NCI-H2107 treated with DMSO at 0.1 percent for 48 hours (cell line): ENCODE data around the gene SPANXN5.
"Not testable (repeated sequence)": the region's sequence is repeated elsewhere in the genome, so short reads cannot be mapped to it uniquely, and the experiment has no call there.

ENCODE experiments used
- DNase-seq: peaks from one replicate; lab custom pipeline; 2025; ENCODE audit not compliant: unreplicated experiment; lab: John Stamatoyannopoulos, UW

SPANXN5 gene

GRCh38 chrX:52797327-52797726, at the start of gene SPANXN5:
TSS of gene SPANXN5 (minus strand) at chrX:52797427. CDS start at chrX:52797348, 79 bp downstream.
- DNase-seq: not testable (repeated sequence)

GRCh38 chrX:52843619-52844018, 46.4 kb upstream of the SPANXN5 start:
- DNase-seq: not testable (repeated sequence)

GRCh38 chrX:52839137-52839536, 41.9 kb upstream of the SPANXN5 start:
- no peak for DNase-seq

GRCh38 chrX:52830551-52830950, 33.3 kb upstream of the SPANXN5 start:
- no peak for DNase-seq

- no peak for DNase-seq
Measured at GRCh38 chrX:52824608-52825007, 27.4 kb upstream of the SPANXN5 start.

- no peak for DNase-seq
Measured at GRCh38 chrX:52821079-52821760, 24.0 kb upstream of the SPANXN5 start.

GRCh38 chrX:52819788-52820187, 22.6 kb upstream of the SPANXN5 start:
- no peak for DNase-seq

- DNase-seq: no peak
Measured at GRCh38 chrX:52811065-52811625, 13.9 kb upstream of the SPANXN5 start, which contains the start of gene XAGE5. TSS of gene XAGE5 (plus strand) at chrX:52811287. CDS start at chrX:52812567, 1,280 bp downstream.

GRCh38 chrX:52804876-52805275, 7.6 kb upstream of the SPANXN5 start:
- not testable (repeated sequence) for DNase-seq

- DNase-seq: not testable (repeated sequence)
Measured at GRCh38 chrX:52773504-52773903, 23.7 kb downstream of the SPANXN5 start.

- not testable (repeated sequence) for DNase-seq
Measured at GRCh38 chrX:52765983-52766382, 31.2 kb downstream of the SPANXN5 start.

GRCh38 chrX:52750952-52751351, 46.3 kb downstream of the SPANXN5 start, which contains the start of gene SSX2B:
TSS of gene SSX2B (plus strand) at chrX:52751252. CDS start at chrX:52752681, 1,429 bp downstream.
- DNase-seq: not testable (repeated sequence)
